ENCODE measurements around the gene NFKBIL1.

DNA sequence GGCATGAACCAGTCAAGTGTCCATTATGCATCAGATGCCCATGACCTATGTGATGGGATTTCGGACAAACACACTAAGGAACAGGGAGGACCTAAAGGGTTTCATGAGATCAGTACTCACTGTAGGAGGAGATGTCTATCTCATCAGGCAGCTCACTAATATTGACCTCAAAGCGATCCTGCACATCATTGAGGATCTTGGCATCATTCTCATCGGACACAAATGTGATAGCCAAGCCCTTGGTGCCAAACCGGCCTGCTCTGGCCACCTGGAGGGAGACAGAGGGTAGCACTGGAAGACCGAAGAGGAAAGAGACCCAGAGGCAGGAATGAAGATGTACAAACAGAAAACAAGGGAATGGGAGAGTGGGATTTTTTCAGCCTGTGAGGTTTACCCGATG is 16.7 kb upstream of the NFKBIL1 start:
- TF ChIP-seq, protein P1, sequence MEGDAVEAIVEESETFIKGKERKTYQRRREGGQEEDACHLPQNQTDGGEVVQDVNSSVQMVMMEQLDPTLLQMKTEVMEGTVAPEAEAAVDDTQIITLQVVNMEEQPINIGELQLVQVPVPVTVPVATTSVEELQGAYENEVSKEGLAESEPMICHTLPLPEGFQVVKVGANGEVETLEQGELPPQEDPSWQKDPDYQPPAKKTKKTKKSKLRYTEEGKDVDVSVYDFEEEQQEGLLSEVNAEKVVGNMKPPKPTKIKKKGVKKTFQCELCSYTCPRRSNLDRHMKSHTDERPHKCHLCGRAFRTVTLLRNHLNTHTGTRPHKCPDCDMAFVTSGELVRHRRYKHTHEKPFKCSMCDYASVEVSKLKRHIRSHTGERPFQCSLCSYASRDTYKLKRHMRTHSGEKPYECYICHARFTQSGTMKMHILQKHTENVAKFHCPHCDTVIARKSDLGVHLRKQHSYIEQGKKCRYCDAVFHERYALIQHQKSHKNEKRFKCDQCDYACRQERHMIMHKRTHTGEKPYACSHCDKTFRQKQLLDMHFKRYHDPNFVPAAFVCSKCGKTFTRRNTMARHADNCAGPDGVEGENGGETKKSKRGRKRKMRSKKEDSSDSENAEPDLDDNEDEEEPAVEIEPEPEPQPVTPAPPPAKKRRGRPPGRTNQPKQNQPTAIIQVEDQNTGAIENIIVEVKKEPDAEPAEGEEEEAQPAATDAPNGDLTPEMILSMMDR (IDR thresholded peaks at IDR 0.05): no peak
- TF ChIP-seq POLR2AphosphoS5 (IDR thresholded peaks at IDR 0.05; ENCODE audit: insufficient read depth in 1 of 2, low read depth in 1 of 2) (no peak), POLR2A (IDR thresholded peaks at IDR 0.05) (no peak)
